Endometrium (tissue), 2 donors: ENCODE results near the gene ALDH5A1.

ENCODE experiments used
- FAIRE-seq: peaks from 2 replicates; lab custom pipeline; 2012; peaks lifted over from hg19 to GRCh38; lab: Jason Lieb, UNC
- donor health status: control.
- donor health status: control.

ALDH5A1 gene

DNA sequence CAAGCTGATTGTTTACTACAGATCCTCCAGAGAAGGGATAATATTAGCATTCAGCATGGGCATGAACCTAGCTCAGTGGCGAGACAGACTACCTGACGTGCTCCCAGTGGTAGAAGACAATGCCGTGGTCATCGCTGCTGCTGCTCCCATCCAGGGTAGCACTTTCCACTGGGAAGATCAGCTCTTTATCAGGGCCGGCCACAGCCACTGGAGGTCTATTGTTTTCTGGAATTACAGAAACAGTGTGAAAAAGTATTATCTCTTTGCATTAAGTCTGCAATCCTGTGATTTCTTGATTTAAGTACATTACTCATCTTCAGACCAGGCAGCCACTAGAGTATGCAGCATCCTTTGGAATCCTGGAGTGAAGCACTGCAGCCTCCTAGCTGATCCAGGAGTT is 75.0 kb downstream of the ALDH5A1 start:
- FAIRE-seq = no peak

DNA sequence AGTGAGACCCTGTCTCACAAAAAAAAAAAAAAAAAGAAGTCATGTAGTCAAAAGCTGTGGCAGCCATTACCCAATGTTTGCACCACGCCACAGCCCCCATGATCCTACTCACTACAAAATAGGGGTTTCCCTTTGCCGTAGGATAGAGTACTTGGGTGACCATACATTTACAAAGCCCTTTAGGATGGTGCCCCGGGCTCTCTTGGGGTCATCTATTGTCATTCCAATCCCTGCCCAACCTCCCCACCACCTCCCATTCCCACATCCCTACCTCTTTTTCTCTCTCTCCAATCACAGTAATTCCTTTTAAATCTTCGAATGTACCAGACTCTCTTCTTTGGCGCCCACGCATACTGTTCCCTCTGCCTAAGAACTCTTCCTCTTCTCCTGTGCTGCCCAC is 76.6 kb downstream of the ALDH5A1 start:
- no peak for FAIRE-seq

DNA sequence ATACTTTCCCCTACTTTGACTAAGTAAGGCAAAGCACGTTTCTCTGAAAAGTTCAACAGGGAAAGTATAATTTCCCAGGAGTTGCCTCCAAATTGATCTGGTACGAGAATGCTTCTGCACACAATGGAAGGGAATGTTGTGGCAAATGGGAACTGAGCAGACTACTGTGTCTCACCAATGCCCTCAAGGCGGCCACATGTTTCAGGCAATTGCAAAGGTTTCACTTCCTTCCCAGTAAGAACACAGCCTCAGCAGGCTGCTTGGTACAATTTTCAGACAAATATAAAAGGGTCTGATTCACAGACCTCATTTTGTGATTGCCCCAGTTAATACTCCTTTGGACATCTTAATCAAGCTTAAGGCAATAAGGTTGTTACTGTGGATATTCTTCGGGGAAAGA is 80.0 kb downstream of the ALDH5A1 start:
- FAIRE-seq = no peak

DNA sequence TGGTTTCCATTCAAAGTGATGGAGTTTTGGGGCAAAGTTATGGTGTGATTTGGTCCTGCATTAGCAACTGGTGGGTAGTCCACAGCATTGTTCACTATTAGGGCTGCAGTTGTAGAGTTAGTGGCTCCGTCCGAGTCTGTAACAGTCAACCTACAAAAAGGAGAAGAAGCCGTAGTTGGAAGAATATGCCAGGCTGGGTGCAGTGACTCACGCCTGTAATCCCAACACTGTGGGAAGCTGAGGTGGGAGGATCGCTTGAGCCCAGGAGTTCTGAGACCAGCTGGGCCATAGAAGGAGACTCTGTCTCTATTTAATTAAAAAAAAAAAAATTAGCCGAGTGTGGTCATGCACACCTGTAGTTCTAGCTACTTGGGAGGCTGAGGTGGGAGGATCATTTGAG is 81.7 kb downstream of the ALDH5A1 start:
- no peak for FAIRE-seq

DNA sequence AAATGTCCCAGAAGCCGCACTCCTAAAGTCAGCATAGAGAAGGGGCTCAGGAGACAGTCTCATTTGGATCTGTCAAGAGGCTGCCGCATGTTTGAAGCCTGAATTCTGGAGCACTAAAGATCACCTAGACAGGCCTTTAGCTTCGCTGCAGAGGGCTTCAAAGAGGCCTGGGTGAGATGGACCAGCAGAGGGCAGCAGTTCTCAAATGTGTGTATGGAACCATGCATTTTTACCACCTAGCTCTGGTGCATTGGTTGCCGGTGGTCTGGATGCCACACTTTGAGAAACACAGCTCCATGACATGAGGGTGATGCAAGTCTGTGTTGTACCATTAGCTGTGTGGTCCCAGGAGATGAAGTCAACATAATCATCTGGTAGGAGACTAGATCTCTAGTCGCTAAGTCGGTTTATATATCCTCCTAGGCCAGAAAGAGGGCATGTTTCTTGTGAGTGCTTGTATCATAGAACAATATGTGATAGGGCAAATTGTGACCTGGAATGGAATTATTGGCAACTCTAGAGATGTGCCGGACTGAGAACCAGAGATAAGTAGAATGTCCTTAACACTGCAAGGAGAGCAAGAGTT is 86.4 kb downstream of the ALDH5A1 start:
- FAIRE-seq = no peak

DNA sequence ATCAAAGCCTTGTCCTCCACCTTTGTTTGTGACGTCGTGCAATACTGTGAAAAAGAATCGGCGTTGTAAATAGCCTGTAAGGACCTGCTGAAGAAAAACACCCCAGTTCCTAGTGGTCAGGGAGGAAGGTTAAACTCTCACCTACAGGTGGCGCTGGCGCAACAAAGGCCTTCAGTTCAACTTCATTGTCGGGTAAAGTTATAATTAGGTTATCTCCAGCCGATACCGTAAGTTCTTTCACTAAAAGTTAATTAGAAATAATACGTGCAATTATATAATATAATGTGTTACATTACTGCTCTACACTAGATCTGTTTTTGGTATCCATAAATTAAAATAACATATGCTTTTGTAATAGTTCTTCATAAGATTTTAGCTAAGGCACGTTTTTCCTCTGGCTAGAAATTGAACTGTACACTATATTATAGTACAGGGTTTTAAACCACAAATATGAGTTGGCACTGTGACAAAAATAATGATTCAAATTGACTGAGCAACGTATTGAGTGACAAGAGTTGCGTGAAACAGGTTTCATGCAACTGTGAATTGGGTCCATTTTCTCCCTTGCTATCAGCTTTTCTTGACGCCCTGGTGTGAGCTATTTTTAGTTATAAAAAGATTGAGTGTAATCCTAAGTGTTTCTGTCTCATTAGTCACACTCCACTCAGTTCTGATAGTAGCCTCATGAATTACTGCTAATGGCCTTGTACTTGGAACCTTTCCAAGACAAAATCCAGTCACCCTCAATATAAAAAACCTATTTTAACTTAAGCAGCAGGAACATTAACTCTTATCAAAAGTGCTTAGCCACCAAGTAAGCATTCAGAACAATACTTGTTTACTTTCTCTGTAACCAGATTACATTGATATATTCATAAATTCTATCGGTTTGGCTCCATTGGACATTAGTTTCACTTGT is 89.0 kb downstream of the ALDH5A1 start:
- FAIRE-seq = peak; percentile 21

DNA sequence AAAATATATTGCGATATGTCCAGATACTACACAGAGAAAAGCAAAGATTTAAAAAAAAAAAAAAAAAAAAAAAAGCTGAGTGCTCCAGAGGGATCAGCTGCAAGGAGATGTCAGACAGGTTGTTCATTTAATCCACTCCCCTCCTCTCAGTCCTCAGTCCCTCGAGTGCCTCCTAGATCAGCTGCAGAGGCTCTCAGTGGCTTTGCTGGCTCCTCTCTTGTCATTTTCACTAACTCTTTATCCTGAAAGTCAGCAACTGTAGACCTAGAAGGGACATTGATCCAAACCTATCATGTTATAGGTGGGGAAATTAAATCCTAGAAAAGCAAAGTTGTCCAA is 89.6 kb downstream of the ALDH5A1 start:
- no peak for FAIRE-seq
